Measurements from ENCODE around the gene ZBTB21.
A peak's percentile ranks its signal among the peaks of the same experiment; 100 is the strongest.
"Not testable (repeated sequence)": the region's sequence is repeated elsewhere in the genome, so short reads cannot be mapped to it uniquely, and the experiment has no call there.

Gene ZBTB21

DNA sequence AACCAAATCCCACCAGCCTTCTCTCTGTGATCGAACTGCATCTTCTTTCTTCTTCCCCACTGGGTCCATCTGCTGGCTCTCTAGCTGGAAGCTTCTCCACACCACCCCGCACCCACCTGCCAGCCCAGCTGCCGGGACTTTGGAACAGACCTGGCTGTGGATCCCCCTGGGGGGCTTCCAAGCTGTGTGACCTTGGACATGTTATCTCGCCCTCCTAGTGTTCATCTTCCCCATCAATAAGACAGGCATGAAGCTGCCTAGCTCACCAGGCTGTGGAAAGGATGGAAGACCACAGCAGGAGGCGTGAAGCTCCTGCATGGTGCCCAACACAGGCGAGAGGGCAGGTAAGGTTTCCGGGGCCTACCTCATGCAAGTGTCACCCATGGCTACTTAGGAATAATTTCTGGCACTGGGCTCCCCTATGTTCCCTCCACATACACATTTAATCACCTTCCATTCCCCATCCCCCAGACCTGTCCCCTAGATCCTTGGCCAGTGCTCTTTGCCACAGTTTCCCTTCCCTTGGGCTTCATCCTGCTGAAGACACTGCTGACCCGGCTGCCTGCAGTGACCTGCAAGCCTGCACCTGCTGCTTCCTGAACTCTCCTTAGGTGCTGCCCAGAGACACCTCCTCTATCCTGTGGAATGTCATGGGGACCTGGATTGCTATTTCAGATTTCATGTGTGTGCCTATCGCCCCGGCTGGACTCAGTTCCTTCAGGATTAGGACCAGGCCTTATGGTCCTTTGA, 43.1 kb downstream of the ZBTB21 start:
- no peak for DNase-seq (ENCODE audit: low read depth)

DNA sequence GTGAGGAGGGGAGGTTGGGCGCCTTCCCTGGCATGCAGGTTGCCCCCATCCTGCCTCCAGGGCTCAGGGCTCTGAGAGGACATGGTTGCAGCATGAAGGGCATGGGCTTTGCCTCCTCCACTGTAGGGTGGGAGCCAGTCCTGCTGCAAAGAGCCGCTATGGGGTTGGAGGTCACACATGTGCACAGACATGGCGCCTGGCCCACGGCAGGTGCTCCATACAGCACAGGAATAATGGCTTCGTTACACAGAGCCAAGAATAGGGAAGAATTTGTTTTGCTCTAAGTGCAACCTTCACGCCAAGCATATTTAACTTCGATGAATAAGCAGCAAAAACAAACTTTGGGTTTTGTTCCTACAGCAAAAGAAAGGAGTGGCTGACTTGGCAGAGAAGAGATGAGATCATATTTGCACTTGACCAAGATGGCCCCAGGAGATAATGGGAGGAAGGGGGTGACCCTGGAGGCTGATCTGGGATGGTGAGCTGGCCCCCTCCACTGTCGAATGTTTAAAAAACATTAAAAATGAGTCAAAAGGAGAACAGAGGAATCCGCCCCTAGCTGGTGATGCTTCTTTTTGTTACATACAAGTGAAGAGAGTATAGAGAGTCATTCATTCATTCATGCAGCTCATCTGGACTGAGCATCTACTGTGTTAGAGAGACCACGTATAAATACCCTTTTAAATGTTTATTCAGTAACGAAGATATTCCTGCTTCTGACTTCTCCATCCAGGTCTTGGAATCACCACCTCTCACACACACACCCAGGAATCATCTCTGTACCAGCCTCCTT, 43.9 kb downstream of the ZBTB21 start:
- no peak for DNase-seq (ENCODE audit: low read depth)

DNA sequence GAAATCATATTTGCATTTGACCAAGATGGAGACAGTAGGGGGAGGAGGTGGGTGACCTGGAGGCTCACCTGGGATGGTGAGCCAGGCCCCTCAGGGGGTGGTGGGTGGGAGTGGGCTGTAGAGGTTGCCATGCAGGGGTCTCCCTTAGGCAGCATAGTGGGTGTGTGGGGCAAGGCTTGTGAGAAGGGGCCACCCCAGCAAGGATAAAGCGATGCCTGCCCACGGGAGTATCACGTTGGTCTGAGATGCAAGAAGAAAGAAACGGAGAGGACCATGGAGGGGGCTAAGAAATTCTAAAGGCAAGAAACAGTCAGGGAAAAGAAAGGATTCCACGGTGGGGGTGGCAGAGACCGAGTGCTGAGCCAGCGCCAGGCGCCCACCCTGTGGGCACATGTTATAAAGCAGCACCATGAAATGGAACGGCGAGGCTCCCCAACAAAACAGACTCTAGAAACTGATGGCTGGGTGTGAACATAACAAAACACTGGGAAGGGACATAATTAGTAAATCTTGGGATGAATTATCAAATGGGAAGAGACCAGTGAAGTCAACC, 44.6 kb downstream of the ZBTB21 start:
- DNase-seq (ENCODE audit: low read depth), result no peak

DNA sequence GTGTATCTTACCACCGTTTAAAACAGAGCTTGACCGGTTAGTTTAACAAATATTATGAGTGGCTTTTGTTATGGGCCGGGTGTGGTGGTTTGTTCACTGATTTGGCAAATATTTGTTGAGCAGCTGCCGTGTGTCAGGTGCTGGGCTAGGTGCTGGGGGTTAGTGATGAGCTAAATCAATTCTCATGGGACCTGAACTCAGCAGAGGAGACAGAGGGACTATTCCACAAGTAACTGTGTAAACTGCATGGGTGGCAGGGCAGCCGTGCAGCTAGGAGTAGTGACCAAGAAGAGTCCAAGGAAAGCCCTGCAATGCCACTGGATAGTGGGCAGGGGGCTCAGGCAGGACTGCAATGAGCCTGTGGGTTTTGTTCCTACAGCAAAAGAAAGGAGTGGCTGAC, 45.1 kb downstream of the ZBTB21 start:
- no peak for DNase-seq (ENCODE audit: low read depth)

DNA sequence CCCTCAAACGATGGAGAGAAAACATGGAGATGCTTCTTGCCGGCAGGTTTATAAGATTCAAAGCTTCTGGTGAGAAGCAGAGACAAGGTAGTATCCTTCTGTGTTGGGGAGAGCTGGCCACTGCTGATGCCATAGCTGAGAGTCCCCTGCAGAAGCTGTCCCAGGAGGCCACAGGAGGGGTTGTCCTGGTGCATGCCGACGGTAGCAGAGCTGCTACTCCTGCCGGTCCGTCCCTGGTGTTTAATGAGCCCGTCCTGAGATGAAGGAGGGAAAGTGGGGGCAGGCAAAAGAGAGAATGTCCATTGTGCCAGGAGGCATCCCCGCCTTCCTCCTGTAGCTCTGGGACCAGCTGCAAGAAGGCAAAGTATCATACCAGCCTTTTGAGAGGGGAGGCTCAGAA, 46.0 kb downstream of the ZBTB21 start:
- no peak for DNase-seq (ENCODE audit: low read depth)

DNA sequence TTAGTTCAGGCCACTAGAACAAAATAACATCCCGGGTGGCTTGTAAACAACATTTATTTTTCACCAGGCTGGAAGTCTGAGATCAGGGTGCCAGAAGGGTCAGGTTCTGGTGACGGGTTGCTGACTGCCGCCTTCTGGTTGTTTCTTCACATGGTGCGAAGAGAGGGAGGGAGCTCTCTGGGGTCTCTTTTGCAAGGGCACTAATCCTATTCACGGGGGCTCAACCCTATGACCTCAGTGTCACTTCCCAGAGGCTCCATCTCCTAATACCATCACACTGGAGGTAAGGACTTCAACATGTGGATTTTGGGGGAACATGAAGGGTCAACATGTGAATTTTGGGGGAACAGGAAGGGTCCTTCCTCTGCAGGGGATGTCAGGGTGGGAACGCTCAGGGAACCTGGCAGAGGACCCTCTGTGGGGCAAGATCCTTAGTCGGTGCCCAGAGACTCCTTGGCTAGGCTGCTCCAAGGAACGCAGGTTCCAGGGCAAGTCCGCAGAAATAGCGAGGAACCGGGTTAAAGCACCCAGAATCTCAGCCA, 47.7 kb downstream of the ZBTB21 start:
- DNase-seq (ENCODE audit: low read depth), result no peak

DNA sequence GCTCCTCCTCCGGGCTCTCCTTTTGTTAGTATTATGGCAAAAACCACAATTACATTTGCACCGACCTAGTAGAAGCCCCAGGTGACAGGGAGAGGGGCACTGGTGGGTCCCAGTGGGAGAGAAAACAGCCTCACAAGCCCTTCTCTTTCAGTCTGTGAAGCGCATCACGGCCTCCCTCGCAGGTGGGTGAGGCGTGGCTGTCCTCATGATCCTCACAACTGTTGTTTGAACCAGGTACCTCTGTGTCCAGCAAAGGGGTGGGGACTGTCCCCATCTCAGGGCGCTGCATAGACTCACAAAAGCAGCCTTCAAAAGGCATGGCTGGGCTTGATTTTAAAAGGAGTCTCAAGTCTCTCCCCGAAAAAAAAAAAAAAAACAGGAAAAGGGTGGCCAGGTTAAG, 48.4 kb downstream of the ZBTB21 start:
- no peak for DNase-seq (ENCODE audit: low read depth)

DNA sequence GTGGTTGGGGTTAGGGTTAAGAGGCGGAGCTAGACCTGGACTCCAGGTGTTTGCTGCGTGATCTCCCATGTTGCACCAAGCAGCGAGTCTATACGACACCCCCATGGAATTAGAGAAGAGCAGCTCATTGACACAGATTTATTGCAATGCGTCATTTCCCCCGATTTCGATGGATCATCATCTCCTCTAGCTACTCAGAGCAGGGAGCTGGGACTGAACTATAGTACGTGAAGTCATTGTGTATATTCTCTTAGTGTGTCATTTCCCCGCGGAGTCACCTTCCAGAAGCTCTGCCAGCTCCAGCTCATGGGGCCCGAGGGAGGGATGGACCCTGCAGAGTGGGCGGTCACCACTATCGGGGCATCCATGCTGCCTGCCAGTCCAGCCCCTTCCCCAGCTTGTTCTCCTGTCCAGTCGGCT, 48.9 kb downstream of the ZBTB21 start:
- no peak for DNase-seq (ENCODE audit: low read depth)

DNA sequence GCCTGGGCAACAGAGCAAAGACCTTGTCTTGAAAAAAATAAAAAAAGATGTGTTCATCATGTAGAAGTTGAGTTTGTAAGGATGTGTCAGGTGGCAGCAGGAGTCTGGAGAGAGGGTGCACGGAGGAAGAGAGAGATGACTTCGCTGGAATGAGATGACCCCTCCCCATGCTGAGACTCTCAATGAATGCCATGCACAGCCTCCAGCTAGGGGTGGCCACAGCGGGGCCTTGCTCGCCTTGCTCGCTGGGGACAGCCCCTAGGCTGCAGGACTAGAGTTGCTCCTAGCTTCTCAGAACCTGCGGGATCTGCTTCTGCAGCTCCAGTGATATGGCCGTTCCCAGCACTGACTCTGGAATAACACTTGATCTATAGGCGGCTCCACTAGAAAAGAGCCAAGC, 49.8 kb downstream of the ZBTB21 start:
- DNase-seq (ENCODE audit: low read depth), result no peak

DNA sequence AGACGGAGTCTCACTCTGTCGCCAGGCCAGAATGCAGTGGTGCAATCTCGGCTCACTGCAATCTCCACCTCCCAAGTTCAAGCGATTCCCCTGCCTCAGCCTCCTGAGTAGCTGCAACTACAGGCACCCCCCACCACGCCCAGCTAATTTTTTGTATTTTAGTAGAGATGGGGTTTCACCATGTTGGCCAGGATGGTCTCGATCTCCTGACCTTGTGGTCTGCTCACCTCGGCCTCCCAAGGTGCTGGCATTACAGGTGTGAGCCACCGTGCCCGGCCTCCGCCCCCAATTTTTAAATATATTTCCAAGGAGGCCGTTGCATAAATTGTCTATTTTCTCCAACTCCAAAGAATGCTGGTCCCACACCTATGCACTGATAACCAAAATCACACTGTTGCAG, 50.5 kb downstream of the ZBTB21 start:
- DNase-seq (ENCODE audit: low read depth), result not testable (repeated sequence)

DNA sequence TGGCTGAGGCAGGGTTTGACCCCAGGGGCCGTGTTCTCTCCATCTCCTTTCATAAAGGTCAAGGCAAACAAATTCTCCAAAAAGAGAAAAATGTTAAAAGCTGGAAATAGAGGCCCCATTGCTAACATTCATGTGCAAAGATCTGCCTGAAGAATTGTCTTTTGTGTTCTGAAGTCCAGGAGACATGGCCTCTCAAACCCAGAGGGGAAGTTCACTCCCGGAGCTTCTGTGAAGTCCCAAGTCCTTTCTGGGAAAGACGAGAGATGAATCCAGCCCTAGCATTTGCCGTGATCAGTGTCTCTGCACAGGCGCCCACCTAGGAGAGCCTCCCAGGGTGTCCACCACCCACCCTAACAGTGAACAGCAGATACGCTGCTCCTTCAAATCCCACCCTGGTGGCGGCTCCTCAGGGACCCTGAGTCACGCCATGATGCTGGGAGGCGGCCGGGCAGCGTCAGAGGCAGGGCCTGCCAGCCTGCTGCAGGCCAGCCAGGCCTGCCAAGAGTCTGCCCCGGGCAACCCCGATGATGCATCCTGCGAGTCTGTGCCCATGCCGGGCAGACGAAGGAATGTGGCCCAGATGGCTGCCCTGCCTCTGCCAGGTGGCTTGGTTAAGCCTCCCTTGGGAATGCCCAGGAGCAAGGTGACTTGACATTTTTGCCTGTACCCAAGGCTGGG, 51.1 kb downstream of the ZBTB21 start:
- no peak for DNase-seq (ENCODE audit: low read depth)

DNA sequence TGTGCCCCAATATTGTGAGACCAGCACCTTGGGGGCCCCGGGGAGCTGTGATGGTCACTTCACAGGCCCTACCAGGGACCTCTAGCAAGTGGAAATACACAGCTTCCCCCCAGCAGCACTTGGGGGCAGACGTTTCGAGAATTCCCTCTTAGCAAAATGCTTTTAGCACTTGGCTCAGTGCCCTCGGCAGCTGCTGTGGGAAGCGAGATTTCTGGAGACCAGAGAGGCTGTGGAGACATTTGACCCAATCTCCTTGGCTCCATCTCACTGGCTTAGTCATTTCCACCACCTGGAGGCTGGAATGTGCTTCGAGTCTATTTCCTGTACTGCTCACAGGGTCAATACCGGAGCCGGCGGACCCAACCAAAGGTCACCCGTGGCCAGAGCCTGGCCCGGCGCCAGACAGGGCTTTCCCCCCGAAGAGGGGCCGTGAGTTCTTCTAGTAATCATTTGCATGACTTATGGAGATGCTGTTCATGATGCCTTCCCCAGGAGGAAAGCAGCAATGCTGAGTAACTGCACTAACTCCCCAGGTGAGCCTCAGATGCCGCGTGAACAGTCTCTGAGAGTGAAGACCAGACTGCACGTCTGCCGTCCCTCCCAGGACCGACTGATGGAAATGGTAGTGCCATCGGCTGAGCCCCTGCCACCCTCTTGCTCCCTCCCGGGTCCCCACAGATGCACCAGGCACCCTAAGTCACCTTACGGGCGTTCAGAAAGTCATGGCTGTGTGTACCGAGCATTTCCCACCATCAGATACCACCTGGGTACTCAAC, 52.0 kb downstream of the ZBTB21 start:
- DNase-seq (ENCODE audit: low read depth), result peak; percentile 77

DNA sequence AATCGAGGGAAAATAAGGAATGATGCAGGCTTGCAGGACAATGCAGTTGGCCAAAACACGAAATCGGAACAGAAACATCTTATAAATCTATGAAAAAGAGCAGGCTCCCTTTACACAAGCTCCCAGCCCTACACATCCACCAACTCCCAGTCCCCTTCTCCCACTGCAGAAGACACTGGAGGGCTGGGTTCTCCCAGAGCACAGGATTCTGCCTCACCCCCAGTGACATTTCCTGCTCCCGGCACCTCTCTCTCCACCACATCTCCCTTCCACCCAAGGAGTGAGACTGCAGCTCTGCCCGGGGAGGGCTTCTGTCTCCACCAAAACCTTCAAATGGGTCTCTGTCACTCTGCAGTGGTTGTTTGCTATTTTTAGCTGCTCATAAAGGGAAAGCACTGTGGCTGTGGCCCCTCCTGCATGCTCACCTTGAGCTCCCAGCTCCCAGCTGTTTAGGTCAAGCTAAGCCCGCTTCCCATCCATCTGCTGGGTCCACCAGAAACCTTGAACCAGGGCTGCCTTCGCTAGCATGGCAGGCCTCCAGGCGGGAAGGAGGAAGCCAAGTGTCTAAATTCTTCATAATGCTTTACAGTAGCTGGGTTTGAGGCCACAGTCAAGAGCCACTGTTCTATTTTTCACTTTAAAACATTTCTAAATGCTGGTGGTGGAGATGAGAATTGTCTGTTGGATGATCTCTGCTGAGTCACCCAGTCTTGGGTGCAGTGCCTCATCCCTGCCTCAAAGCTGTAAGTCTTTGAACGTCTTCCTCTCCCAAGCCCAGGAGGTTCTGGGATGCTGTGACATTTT, 53.0 kb downstream of the ZBTB21 start:
- no peak for DNase-seq (ENCODE audit: low read depth)

DNA sequence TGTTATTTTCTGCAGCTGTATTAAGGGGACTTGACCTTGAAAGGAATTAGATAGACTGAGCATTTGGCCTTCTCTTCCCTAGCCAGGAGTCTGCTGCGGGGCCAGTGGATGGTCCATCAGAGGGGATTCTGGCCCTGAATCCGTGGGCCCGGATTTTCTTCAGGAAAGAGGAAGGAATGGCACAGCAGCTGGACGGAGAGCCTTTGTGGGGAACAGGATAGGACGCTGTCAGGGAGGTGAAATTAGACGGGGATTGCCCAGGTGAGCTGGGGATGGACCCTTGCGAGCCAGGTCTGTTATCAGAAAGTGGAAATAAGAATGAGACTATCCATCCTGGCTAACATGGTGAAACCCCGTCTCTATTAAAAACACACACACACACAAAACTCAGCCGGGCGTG, 54.6 kb downstream of the ZBTB21 start:
- DNase-seq (ENCODE audit: low read depth), result no peak

DNA sequence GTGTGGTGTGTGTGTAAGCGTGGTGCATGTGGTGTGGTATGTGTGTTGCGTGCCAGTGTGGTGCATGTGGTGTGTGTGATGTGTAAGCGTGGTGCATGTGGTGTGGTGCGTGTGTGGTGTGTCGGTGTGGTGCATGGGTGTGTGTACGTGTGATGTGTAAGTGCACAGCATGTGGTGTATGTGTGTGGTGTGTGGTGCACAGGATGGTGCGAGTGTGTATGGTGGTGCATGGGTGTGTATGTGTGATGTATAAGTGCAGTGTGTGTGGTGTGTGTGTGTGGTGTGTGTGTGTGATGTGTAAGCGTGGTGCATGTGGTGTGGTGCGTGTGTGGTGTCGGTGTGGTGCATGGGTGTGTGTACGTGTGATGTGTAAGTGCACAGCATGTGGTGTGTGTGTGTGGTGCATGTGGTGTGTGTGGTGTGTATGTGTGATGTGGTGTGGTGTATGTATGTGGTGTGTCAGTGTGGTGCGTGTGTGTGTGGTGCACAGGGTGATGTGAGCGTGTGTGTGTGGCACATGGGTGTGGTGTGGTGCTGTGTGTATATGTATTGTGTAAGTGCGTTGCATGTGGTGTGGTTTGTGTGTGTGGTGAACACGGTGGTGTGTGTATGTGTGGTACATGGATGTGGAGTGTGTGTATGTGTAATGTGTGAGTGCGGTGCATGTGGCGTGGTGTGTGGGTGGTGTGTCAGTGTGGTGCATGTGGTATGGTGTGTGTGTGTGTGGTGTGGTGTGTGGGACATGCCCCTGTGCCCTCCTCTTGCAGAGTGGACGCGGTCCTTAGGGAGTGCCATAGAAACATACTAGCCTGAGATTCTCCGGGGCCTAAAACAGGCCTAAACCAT, 55.3 kb downstream of the ZBTB21 start:
- DNase-seq (ENCODE audit: low read depth), result no peak

DNA sequence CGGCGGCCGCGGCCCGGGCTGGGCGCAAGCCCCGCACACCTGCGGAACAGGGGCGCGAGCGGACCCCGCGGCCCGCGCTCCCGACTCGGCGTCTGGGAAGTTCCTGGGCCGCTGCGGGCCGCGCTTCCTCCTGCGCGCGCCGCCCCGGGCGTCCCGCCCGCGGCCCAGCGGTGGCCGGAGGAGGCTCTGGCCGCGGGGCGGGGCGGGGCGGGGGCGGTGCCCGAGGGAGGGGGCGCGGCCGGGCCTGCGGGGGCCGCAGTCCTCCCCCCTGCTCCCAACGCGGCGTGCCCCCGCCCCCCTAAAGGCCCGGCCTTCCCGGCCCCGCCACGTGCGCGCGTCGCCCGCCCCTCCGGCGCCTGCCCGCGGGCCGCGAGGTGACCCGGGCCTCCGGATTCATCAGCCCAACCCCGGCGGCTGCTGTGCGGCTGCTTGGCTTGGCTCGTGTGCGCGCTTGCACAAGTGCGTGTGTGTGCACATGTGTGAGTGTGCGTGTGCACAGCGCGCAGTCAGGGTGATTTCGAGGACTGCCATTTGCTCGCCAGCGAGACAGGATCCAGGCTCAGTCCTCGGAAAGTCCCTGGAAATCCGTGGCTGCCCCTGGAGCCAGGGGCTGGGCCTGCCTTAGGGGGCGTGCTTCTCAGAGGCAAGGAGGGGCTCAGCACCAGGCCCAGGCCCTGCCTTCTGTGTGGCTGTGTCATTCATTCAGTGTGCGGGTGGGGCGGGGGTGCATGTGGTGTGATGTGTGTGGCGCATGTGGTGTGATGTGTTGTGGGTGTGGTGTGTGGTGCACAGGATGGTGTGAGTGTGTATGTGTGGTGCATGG, 56.1 kb downstream of the ZBTB21 start, which contains the start of gene C2CD2:
TSS of gene C2CD2 (minus strand) at position 188 of the 823 bp plus-strand sequence. CDS start 370 bp downstream, outside the sequence.
- DNase-seq (ENCODE audit: low read depth), result no peak

DNA sequence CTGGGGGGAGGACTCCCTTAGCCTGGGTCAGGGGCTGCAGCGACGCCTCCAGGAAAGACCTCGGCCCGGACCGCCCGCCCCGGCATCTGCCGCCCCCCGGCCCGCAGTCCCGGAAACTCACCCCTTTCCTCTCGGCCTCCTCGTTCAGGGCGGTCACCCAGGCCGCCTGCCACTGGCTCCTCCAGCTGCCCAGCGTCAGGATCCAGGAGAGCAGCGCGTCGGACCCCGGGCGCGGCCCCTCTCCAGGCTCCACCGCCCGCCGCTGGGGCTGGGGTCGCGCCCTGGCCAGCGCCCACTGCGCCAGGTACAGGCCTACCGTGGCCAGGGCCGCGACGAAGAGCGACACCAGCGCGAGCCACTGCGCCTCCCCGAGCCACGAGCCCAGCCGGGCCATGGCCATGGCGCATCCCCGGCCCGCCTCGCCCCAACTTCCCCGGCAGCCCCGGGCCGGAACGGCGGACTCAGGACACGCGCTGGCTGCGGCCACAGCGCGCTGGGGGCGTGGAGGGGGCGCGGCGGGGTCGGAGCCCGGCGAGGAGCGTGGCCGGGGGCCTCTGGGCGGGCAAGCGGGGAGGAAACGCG, 56.8 kb downstream of the ZBTB21 start:
- no peak for DNase-seq (ENCODE audit: low read depth)

DNA sequence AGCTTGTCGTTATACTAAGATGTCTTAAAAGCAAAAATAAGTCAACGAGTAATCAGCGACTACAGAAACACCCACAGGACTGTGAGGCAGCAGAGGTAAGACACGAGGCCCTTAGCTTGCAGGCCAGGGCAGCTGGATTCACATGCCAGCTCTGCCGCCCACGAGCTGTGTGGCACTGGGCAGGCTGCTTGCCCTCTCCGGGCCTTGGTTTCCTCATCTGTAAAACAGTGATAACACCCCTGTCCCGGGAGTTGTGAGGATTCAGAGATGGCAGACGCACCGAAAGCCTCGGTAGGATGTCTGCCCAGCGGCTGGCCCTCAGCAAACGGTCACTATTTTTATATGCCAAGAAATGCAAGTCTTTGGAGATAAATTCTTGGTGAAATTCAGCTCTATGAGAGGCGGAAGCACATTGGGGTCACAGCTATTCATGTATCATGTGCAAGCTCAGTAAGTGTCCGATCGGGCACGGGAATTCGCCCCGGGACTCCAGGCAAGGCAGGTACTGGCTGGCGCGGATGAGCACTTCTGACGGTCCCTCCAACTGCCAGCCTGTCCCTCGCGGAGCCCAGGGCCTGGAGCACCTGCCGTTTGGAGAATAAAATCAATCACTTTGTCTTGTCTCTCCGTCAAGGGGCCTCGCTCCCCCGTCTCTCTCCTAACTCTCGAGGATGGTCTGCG, 57.5 kb downstream of the ZBTB21 start:
- DNase-seq (ENCODE audit: low read depth), result no peak
